AG10803 (cell line): Measurements from ENCODE around the gene NKX3-2.

Source experiments
- DNase-seq: peaks from one replicate; pipeline ENCODE4 v3.0.0; 2010; ENCODE audit warnings: low read depth
- H3K4me3 ChIP-seq: 2 replicates; pipeline ENCODE4 v1.5.1; 2011; ENCODE audit warnings: mild to moderate bottlenecking, low read length, control low read depth
- CTCF ChIP-seq: conservative IDR thresholded peaks from 2 replicates; pipeline ENCODE4 v1.5.1; 2011; ENCODE audit warnings: mild to moderate bottlenecking, low read length, control low read depth, inconsistent platforms

NKX3-2 gene

DNA sequence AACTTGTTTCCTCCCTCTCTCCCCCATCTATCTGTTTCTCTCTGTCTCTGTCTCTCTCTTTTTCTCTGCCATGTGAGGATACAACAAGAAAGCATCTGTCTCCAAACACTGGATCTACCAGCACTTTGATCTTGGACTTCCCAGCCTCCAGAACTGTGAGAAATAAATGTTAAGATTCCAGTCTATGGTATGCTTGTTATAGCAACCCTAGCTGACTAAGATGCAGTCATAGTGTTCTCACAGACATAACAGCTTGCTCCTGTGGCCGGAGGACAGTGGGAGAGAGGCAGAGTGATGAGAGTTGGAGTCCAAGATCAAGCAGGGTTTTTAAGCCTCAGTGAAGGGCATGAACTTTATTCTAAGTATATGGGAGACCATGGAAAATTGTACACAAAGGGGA is 8.8 kb upstream of the NKX3-2 start:
- no peak for TF ChIP-seq CTCF
- DNase-seq = no peak
- no peak overlapping the region for H3K4me3 ChIP-seq

DNA sequence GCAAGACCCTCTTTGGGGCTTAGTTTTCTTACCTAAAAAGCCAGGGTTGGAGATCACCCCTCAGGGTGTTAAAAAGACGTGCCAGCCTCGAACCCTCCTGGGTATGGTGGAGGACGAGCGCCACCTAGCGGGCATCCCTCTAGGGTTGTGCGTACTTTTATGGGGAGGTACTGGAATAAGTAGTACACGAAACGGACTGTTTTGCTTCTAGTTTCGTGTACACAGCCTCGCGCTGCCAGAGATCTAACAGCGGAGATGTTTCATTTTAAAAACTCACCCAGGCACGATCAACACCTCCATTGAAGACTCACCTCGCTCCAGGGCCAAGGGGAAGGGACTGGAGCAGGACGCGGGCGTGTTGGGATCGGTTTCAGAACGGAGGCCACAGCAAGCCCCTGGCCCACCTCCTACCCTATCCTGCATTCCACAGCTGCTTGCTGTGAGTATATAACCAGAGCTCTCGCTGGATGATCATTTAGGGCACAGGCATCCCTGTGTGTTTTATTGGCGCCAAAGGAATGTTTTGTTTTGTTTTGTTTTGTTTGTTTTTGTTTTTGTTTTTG is 4.8 kb upstream of the NKX3-2 start:
- DNase-seq = peak; percentile 68
- TF ChIP-seq CTCF = peak; percentile 90
- peak overlapping the region; percentile 61 for H3K4me3 ChIP-seq

- DNase-seq = no peak
- no peak for TF ChIP-seq CTCF
- no peak overlapping the region for H3K4me3 ChIP-seq
Measured at GRCh38 chr4:13548059-13548983, 4.0 kb upstream of the NKX3-2 start.

- DNase-seq = no peak
- no peak for TF ChIP-seq CTCF
- H3K4me3 ChIP-seq = no peak overlapping the region
Measured at GRCh38 chr4:13547485-13548041, 3.3 kb upstream of the NKX3-2 start.

DNA sequence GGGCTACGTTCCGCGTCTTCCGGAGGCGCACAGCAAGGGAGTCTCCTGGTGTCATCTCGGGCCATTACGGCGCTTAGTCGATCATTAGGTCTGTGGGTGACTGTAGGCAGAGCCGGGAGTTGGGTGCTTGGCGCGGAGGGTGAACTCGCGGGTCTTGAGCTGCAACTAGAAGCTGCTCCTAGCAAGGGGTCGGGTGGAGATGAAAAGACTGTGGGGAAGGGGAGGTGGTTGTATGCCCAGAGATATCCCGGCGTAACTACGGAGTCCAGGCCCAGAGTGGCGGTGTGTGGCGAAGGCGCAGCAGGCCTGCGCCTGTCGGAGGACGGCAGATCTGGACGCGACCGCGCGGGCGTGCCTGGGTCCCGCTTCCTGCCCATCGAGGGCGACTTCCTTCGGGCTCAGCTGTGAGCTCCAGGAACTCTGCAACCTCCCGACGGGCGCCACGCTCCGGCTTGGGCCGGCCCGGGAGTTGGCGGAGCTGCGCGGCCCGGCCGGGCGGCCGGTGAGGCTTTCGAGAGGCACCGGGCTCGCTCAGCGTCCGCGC is 2.7 kb upstream of the NKX3-2 start:
- H3K4me3 ChIP-seq = no peak overlapping the region
- no peak for TF ChIP-seq CTCF
- DNase-seq = no peak

DNA sequence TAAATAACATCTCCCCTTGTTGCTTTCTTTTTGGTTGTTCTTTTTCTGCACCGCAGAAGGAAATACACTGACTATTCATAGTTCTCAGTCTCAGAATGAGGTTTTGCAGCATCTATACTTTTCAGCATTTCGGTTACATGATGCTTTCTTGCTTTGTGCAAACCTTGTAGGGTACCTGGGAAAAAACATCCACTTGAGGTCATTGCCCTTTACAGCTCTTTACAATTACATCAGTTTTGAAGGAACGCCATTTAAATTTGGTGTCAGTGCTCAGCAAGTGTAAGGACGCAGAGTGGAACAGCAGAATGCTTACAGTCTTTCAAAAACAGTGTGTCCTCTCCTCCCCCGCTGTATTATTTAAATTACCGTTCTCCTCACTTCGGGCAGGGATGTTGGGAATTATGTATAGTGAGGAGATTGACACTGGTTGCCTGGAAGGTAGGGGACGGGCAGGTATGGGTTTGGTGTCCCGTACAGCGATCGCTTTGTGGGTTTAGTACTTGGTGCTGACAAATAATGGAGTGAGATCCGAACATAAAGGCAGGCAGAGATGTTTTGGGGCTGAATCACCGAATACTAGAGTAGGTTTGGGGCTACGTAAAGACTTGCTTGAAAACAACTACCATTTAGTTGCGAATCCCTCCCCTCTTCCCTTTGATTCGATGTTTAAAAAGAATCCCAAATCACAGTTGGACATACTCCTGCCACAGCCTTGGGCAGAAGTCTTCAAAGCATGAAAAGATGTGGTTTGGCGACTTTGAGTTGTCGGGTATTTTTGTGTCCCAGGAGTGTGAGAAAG is 2.0 kb upstream of the NKX3-2 start:
- H3K4me3 ChIP-seq = no peak overlapping the region
- no peak for DNase-seq

More for the DNA sequence above, 2.0 kb upstream of the NKX3-2 start:
- TF ChIP-seq CTCF = no peak
